Spleen (tissue), 7 donors: ENCODE results near the gene DCDC1.

Experiments used
- CTCF ChIP-seq, 11 experiments: fragments of 200-600 bp in 7 of 11; fragments of 450-650 bp in 4 of 11; sonication (generic) in 4 of 11; IDR thresholded peaks in 8 of 11; conservative IDR thresholded peaks in 3 of 11; 1 replicate in 7 of 11; 2 replicates in 4 of 11; pipeline versions ENCODE4 v1.4.0 to v1.8.0; 2016 to 2021; ENCODE audit warnings: antibody characterized with exemption in 11 of 11, inconsistent platforms in 4 of 11, mild to moderate bottlenecking in 1 of 11
- POLR2A ChIP-seq, 3 donors: fragments of 450-650 bp; IDR thresholded peaks; one replicate each; pipeline ENCODE4 v1.5.1; 2017; ENCODE audit warnings: antibody characterized with exemption in 3 of 3, mild to moderate bottlenecking in 1 of 3
- POLR2AphosphoS5 ChIP-seq, 3 donors: sonication (generic); formaldehyde crosslinking; IDR thresholded peaks; one replicate each; pipeline ENCODE4 v1.5.1; 2017; ENCODE audit warnings: antibody characterized with exemption in 3 of 3
- donor health status: DM: no; HTN: no; CAD: no; lungs with moderate emphysema.
- donor health status: DM: no; HTN: no; CAD: no.
- donor health status: DM: no; HTN: no; CAD: no.

GRCh38 chr11:31001427-31001826 lies 368.1 kb downstream of the DCDC1 start:
- TF ChIP-seq CTCF (IDR thresholded peaks at IDR 0.05 in 8 of 11, conservative IDR thresholded peaks at IDR 0.05 in 3 of 11) (no peak), POLR2AphosphoS5 (IDR thresholded peaks at IDR 0.05) (no peak), POLR2A (IDR thresholded peaks at IDR 0.05) (no peak)
